Ascending aorta (tissue), 2 donors: Measurements from ENCODE around the gene CNNM3. TPM values are rescaled to one million over a fixed set of nuclear protein-coding genes. Genes with fewer than 3 reads are reported as not detected.

Source experiments
- DNase-seq, 2 donors: peaks; one replicate each; pipeline ENCODE4 v3.0.0-alpha.2; 2019; ENCODE audit warnings: low spot score in 2 of 2
- H3K27ac ChIP-seq, 2 donors: fragments of 200-600 bp; sonication (generic); one replicate each; pipeline ENCODE4 v1.5.1; 2016 to 2017; ENCODE audit warnings: mild to moderate bottlenecking in 1 of 2
- H3K27me3 ChIP-seq: fragments of 200-600 bp; sonication (generic); one replicate; pipeline ENCODE4 v1.5.1; 2017
- H3K36me3 ChIP-seq, 2 donors: fragments of 200-600 bp; sonication (generic); one replicate each; pipeline ENCODE4 v1.5.1; 2016
- H3K4me1 ChIP-seq, 2 donors: fragments of 200-600 bp; sonication (generic); one replicate each; pipeline ENCODE4 v1.5.1; 2016 to 2017; ENCODE audit warnings: mild to moderate bottlenecking in 1 of 2
- H3K4me3 ChIP-seq, 2 donors: fragments of 200-600 bp; sonication (generic); one replicate each; pipeline ENCODE4 v1.5.1; 2016 to 2017; ENCODE audit warnings: mild to moderate bottlenecking in 1 of 2
- H3K9me3 ChIP-seq, 2 donors: fragments of 200-600 bp; sonication (generic); one replicate each; pipeline ENCODE4 v1.5.1; 2016
- intact Hi-C: fragments of 100-400 bp; cut with DNase I; formaldehyde crosslinking; loops from one replicate; pipeline ENCODE4 v1.15.1; 2023
- total RNA-seq: library from RNA; depleted of rRNA; stranded (reverse); fragments of >200 nt; gene quantifications from one replicate; pipeline ENCODE4 v1.1.0, GENCODE V29; 2016
- TF ChIP-seq, protein P1 (sequence below), 3 experiments: fragments of 200-600 bp in 2 of 3; fragments of 450-650 bp in 1 of 3; sonication (generic) in 2 of 3; IDR thresholded peaks; one replicate each; pipeline ENCODE4 v1.5.1; 2016 to 2019; ENCODE audit warnings: antibody characterized with exemption in 3 of 3, mild to moderate bottlenecking in 1 of 3, moderate library complexity in 1 of 3

The CNNM3 gene
- total RNA-seq, 1 donor from 2014 or later, result 24.5 TPM

DNA sequence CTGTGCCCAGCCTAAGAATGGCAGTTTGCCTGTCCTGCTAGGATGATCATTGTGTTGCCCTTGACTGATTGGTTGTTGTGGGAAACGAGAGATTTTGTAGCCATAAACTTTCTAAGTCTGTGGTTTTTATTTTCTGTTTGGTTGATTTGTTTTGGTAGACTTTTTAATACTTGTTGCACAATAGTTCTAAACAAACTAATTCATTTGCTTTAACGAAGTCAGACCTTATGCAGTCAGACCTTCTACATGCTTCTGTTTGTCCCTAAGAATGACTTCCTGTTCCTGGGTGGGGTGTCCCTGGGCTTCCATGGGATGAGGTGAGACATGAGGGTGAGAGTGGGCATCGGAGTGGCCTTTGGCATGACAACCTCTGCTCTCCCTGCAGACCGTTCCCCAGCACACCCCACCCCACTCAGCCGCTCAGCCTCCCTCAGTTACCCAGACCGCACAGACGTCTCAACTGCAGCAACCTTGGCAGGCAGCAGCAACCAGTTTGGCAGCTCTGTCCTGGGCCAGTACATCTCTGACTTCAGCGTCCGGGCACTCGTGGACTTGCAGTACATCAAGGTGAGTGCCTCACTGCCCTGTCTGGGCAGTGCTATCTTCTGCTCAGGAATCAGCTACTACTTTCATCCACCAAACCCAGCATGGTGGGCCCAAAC lies 7.8 kb upstream of the CNNM3 start:
- intact Hi-C loops, result no loop called here
- Histone ChIP-seq H3K4me1 (peaks cover 0 to 3% of the 10 kb centered on the region in 2 donors), H3K27ac (no peak overlapping the region), H3K9me3 (no peaks in the 10 kb centered on the region), H3K27me3 (no peaks in the 10 kb centered on the region), H3K36me3 (peaks cover 6 to 24% of the 10 kb centered on the region in 2 donors), H3K4me3 (no peak overlapping the region)
- TF ChIP-seq, protein P1, sequence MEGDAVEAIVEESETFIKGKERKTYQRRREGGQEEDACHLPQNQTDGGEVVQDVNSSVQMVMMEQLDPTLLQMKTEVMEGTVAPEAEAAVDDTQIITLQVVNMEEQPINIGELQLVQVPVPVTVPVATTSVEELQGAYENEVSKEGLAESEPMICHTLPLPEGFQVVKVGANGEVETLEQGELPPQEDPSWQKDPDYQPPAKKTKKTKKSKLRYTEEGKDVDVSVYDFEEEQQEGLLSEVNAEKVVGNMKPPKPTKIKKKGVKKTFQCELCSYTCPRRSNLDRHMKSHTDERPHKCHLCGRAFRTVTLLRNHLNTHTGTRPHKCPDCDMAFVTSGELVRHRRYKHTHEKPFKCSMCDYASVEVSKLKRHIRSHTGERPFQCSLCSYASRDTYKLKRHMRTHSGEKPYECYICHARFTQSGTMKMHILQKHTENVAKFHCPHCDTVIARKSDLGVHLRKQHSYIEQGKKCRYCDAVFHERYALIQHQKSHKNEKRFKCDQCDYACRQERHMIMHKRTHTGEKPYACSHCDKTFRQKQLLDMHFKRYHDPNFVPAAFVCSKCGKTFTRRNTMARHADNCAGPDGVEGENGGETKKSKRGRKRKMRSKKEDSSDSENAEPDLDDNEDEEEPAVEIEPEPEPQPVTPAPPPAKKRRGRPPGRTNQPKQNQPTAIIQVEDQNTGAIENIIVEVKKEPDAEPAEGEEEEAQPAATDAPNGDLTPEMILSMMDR (IDR thresholded peaks at IDR 0.05), result no peak
- DNase-seq, result no peak

DNA sequence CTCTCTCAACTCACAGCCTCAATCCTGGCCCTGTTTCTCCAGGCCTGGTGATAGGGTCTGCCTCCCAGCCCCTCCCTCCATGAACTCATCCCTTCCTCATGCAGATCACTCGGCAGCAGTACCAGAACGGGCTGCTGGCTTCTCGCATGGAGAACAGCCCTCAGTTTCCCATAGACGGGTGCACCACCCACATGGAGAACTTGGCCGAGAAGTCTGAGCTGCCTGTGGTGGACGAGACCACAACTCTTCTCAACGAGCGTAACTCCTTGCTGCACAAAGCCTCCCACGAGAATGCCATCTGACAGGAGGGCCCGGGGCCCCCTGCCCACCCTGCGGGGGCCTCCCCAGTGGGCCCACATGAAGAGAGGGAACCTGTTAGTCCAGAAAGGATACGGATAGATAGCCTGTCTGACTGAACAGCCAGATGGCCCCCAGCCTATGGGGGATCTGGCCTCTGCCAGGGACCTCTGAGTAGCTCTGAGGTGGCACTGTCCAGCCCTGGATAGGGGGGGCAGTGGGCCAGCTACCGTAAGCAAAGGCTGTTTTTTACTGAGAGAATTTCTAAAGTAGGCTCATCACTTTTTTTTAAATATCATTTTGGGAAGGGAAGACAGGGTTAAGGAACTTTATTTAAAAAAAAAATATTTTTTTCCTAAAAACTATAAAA lies 6.7 kb upstream of the CNNM3 start:
- no peaks in the 10 kb centered on the region for H3K27me3 ChIP-seq
- TF ChIP-seq, protein P1 (IDR thresholded peaks at IDR 0.05), result no peak
- no peak overlapping the region for H3K4me3 ChIP-seq
- no peak for DNase-seq
- intact Hi-C loops, result no loop called here
- H3K36me3 ChIP-seq, result peaks cover 6 to 24% of the 10 kb centered on the region in 2 donors
- no peak overlapping the region for H3K27ac ChIP-seq
- no peaks in the 10 kb centered on the region for H3K9me3 ChIP-seq
- H3K4me1 ChIP-seq, result peaks cover 0 to 3% of the 10 kb centered on the region in 2 donors

GRCh38 chr2:96809951-96810782 lies 5.9 kb upstream of the CNNM3 start:
- H3K27me3 ChIP-seq, result no peaks in the 10 kb centered on the region
- H3K4me1 ChIP-seq, result peaks cover 0 to 5% of the 10 kb centered on the region in 2 donors
- TF ChIP-seq, protein P1 (IDR thresholded peaks at IDR 0.05), result no peak
- H3K36me3 ChIP-seq, result peaks cover 6 to 24% of the 10 kb centered on the region in 2 donors
- no peak overlapping the region for H3K27ac ChIP-seq
- no peaks in the 10 kb centered on the region for H3K9me3 ChIP-seq
- intact Hi-C loops, result loop anchor here (10.0 kb wide), 1 partner anchor 545 kb away; the partner anchor contains the start of genes CIAO1 and TMEM127
- no peak for DNase-seq
- no peak overlapping the region for H3K4me3 ChIP-seq

DNA sequence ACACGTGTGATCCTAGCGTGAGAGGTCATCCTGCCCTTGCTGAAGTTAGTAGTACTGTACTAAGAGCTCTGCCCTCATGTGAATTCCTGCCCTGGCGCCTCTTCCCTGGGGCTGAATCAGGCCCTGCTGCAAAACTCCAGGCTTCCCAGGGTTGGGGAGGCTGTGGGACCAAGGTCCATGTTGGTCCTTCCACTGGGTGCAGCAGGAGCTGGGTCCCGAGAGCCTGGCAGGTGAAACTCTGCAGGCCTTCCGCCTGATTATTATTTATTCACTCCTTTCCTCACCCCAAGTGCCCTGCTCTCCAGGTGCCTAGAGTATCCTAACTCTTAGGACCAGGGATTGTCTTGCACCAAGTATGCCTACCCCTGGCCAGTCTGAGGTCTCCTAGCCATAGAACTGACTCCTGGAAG lies 5.3 kb upstream of the CNNM3 start:
- intact Hi-C loops, result loop anchor here (10.0 kb wide), 1 partner anchor 546 kb away; the partner anchor contains the start of genes CIAO1 and TMEM127

DNA sequence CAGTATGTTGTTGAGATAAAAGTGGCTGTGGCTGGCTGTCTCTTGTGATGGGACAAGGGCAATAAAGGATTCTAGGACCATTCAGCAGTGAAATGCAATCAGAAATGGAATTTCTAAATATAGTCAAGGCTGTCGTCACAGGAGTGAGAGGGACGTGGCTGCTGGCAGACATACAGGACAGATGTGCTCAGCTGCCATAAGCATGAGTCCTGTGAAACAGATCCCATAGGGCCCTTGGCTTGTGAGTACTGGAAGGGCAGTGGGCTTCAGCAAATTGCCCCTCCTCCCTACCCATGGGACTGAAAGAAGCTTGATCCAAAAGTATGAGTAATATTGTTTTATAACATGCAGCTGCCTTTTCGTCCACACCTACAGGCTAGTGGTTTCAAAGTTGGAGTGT lies 4.2 kb upstream of the CNNM3 start:
- Histone ChIP-seq H3K9me3 (no peaks in the 10 kb centered on the region), H3K36me3 (peaks cover 6 to 24% of the 10 kb centered on the region in 2 donors), H3K4me1 (peaks cover 0 to 8% of the 10 kb centered on the region in 2 donors), H3K4me3 (no peak overlapping the region), H3K27me3 (no peaks in the 10 kb centered on the region), H3K27ac (no peak overlapping the region)
- intact Hi-C loops, result loop anchor here (10.0 kb wide), 1 partner anchor 547 kb away; the partner anchor contains the start of genes CIAO1 and TMEM127
- DNase-seq, result peak in 1 of 2 donors; percentile 81
- TF ChIP-seq, protein P1 (IDR thresholded peaks at IDR 0.05), result no peak

More for the DNA sequence above, 5.3 kb upstream of the CNNM3 start:
- no peak for DNase-seq
- Histone ChIP-seq H3K4me1 (peaks cover 0 to 8% of the 10 kb centered on the region in 2 donors), H3K9me3 (no peaks in the 10 kb centered on the region), H3K4me3 (no peak overlapping the region), H3K27ac (no peak overlapping the region), H3K27me3 (no peaks in the 10 kb centered on the region), H3K36me3 (peaks cover 6 to 24% of the 10 kb centered on the region in 2 donors)
- TF ChIP-seq, protein P1 (IDR thresholded peaks at IDR 0.05), result no peak
